GM12872 (cell line): ENCODE results near the gene ST8SIA5.

ENCODE experiments used
- CTCF ChIP-seq: IDR thresholded peaks from 3 replicates; pipeline ENCODE4 v1.5.1; 2011; ENCODE audit warnings: low read depth, mild to moderate bottlenecking, low read length, moderate library complexity; ENCODE audit not compliant: insufficient read depth

ST8SIA5 gene

DNA sequence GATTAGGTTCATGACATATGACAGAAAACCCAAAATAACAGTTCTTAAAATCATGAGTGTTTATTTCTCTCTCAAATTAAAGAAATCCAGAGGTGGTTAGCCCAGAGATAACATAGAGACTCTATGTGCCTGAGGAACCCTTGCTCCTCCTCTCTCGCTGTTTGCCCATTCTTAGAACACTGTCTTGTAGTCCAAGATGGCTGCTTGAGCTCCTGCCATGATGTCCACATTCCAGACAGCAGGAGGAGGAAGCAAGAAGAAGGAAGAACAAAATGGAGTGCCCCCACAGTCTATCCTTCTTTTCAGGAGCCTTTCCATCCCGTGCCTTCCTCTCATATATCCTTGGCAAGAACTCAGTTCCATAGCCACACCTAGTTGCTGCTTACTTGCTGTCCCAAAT lies 13.9 kb upstream of the ST8SIA5 start:
- TF ChIP-seq CTCF: no peak

DNA sequence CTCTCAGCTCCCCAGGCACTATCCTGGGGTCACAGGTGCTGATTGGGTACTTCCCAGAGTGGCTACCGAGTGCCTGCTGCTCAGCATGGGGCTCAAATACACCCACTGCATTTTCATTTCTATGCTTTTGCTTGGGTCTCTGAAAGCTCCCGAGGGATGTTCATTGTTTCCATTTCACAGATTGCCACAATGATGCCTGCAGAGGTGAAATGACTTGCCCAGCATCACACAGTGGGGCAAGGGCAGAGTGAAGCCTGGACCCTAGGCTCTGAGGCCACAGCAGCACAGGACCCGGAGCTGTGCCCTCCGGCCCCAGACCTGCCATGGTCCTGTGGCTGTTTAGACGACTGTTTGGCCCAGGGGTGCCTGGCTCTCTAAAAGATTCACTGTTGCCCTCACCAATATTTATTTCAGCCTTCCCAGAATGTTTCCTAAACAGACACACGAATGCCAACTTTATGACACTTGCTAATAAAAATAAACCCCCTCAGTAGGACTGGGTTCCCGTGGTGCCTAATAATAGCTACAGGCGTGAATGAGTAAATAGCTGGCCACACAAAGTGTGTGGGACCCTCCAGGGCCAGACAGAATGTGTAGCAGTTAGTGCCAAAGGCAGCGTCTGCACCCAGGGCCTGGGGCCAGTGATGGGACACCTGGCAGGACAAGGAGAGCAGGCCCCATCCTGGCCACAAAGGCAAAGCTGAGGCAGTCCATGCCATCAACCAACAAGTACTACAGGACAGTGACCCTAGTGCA lies 11.5 kb upstream of the ST8SIA5 start:
- TF ChIP-seq CTCF: no peak

DNA sequence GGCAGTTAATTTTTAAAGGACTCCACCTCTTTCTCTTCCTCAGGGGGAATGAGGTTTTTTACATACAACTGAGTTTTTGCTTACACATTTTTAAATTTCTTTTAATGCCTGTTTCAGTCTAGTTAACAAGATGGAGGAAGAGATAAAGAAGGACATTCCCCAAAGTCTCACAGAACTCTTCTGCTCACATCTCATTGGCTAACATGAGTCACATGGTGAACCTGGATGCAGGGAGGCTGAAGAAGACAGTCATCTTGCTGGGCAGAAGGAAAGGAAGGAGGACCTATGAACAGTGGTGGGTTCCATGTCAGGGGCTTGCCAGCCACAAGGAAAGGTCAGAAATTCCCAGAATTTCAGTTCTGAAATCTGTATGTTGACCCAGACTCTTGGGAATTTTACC lies 10.4 kb upstream of the ST8SIA5 start:
- no peak for TF ChIP-seq CTCF

DNA sequence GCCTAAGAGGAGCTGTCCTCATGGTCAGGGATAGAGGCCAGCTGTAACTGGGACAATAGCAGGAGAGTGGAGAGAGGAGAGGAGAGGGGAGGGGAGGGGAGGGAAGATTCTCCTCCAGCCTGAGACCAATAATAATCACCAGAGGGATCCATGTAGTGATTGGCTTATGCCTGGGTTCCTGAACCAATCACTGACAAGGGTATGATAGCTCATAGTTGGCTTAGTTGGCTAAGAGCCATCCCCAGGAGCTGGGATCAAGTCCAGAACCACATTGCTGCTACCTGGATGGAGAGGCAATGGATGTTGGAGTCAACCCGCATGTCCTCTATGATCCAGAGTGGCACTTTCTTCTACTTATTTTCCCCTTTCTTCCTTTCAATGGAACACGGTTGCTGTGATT lies 7.7 kb upstream of the ST8SIA5 start:
- TF ChIP-seq CTCF: no peak

GRCh38 chr18:46761059-46761769 lies 4.4 kb upstream of the ST8SIA5 start:
- no peak for TF ChIP-seq CTCF

GRCh38 chr18:46759890-46760289 lies 3.0 kb upstream of the ST8SIA5 start:
- TF ChIP-seq CTCF: no peak

GRCh38 chr18:46756025-46756558 lies 761 bp downstream of the ST8SIA5 start:
- no peak for TF ChIP-seq CTCF
